GM12874 (cell line): ENCODE measurements around the gene COL4A6.

ENCODE experiments used
- TF ChIP-seq, protein P1 (sequence below): IDR thresholded peaks from 2 replicates; pipeline ENCODE4 v1.5.1; 2011; ENCODE audit warnings: low read depth, mild to moderate bottlenecking, control low read depth, low read length, moderate library complexity; ENCODE audit not compliant: insufficient read depth

The COL4A6 gene

GRCh38 chrX:108156082-108156481 is 282.1 kb downstream of the COL4A6 start:
- TF ChIP-seq, protein P1, sequence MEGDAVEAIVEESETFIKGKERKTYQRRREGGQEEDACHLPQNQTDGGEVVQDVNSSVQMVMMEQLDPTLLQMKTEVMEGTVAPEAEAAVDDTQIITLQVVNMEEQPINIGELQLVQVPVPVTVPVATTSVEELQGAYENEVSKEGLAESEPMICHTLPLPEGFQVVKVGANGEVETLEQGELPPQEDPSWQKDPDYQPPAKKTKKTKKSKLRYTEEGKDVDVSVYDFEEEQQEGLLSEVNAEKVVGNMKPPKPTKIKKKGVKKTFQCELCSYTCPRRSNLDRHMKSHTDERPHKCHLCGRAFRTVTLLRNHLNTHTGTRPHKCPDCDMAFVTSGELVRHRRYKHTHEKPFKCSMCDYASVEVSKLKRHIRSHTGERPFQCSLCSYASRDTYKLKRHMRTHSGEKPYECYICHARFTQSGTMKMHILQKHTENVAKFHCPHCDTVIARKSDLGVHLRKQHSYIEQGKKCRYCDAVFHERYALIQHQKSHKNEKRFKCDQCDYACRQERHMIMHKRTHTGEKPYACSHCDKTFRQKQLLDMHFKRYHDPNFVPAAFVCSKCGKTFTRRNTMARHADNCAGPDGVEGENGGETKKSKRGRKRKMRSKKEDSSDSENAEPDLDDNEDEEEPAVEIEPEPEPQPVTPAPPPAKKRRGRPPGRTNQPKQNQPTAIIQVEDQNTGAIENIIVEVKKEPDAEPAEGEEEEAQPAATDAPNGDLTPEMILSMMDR = no peak

GRCh38 chrX:108148524-108148923 is 289.7 kb downstream of the COL4A6 start:
- TF ChIP-seq, protein P1 = no peak

GRCh38 chrX:108138814-108139702 is 299.2 kb downstream of the COL4A6 start:
- TF ChIP-seq, protein P1 = peak; percentile 24; the same call in 1 of the 2 replicates

DNA sequence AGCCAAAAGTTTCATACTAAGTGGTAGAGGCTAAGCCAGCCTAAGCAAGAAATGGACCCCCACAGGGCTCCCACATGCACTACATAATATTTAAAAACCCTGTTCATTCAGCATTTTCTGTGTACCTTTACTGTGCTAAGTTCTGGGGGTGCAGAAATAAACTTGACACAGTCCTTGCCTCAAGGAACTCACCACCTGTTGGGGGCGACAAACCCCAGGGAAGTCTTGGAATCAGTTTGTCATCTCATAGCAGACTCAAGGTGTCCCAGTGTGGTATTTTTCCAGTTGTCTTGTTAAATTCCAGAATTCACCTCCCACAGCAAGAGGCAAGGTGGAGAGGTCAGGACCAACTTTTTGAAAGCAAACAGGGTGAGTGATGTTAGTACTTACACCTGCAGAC is 303.5 kb downstream of the COL4A6 start:
- TF ChIP-seq, protein P1 = no peak

GRCh38 chrX:108132876-108133275 is 305.3 kb downstream of the COL4A6 start:
- TF ChIP-seq, protein P1 = no peak

GRCh38 chrX:108132034-108132433 is 306.2 kb downstream of the COL4A6 start:
- TF ChIP-seq, protein P1 = no peak

GRCh38 chrX:108131471-108131870 is 306.8 kb downstream of the COL4A6 start:
- TF ChIP-seq, protein P1 = no peak
